Stimulated activated naive CD8-positive, alpha-beta T cell treated with anti-CD3 and anti-CD28 coated beads, Interleukin-15, Interleukin-2, amounts not matched to agents 100 U/mL and 50 U/mL, for 24 hours (primary cell): ENCODE data around the gene PREPL.
"Not testable (repeated sequence)": the region's sequence is repeated elsewhere in the genome, so short reads cannot be mapped to it uniquely, and the experiment has no call there.

Experiments
- ATAC-seq: fragments of 150-1000 bp; cut with Tn5 transposase; one replicate; pipeline ENCODE4 v1.10.0; 2021
- DNase-seq: peaks from one replicate; pipeline ENCODE4 v3.0.0; 2021

PREPL gene

GRCh38 chr2:44361330-44362206, at the start of gene PREPL, which contains the start of gene CAMKMT:
Gene PREPL, minus strand, starts transcription at chr2:44361494. Its CDS starts 15,152 bp downstream, at chr2:44346342.
Gene CAMKMT, plus strand, starts transcription at chr2:44361947.
- DNase-seq (peak; percentile 98), ATAC-seq (peak; percentile 88)

GRCh38 chr2:44398243-44398897, 37.1 kb upstream of the PREPL start:
- no peak for DNase-seq
- ATAC-seq = no peak

- DNase-seq (no peak), ATAC-seq (no peak)
Measured at GRCh38 chr2:44397447-44398175, 36.3 kb upstream of the PREPL start.

- peak; percentile 64 for DNase-seq
- no peak for ATAC-seq
Measured at GRCh38 chr2:44392338-44392943, 31.1 kb upstream of the PREPL start.

- DNase-seq (no peak), ATAC-seq (no peak)
Measured at GRCh38 chr2:44389895-44390294, 28.6 kb upstream of the PREPL start.

- no peak for ATAC-seq
- DNase-seq = no peak
Measured at GRCh38 chr2:44388877-44389276, 27.6 kb upstream of the PREPL start.

GRCh38 chr2:44385226-44385625, 23.9 kb upstream of the PREPL start:
- not testable (repeated sequence) for DNase-seq

GRCh38 chr2:44377486-44377885, 16.2 kb upstream of the PREPL start:
- DNase-seq (no peak), ATAC-seq (no peak)

More at GRCh38 chr2:44385226-44385625, 23.9 kb upstream of the PREPL start:
- ATAC-seq = not testable (repeated sequence)

GRCh38 chr2:44372246-44372645, 11.0 kb upstream of the PREPL start:
- ATAC-seq (no peak), DNase-seq (no peak)

GRCh38 chr2:44371445-44371844, 10.2 kb upstream of the PREPL start:
- ATAC-seq (no peak), DNase-seq (no peak)

- DNase-seq (no peak), ATAC-seq (no peak)
Measured at GRCh38 chr2:44369392-44369791, 8.1 kb upstream of the PREPL start.

GRCh38 chr2:44367591-44367990, 6.3 kb upstream of the PREPL start:
- DNase-seq (no peak), ATAC-seq (peak; percentile 69)

- ATAC-seq = no peak
- DNase-seq = no peak
Measured at GRCh38 chr2:44364604-44365003, 3.3 kb upstream of the PREPL start.

- peak; percentile 48 for DNase-seq
- ATAC-seq = peak; percentile 39
Measured at GRCh38 chr2:44362207-44363015, 1.1 kb upstream of the PREPL start.

- DNase-seq = peak; percentile 24
- ATAC-seq = peak; percentile 30
Measured at GRCh38 chr2:44360749-44361329, 455 bp downstream of the PREPL start.

- no peak for ATAC-seq
- DNase-seq = peak; percentile 73
Measured at GRCh38 chr2:44358503-44358902, 2.8 kb downstream of the PREPL start.

- DNase-seq (no peak), ATAC-seq (no peak)
Measured at GRCh38 chr2:44354761-44355160, 6.5 kb downstream of the PREPL start.

GRCh38 chr2:44352510-44352909, 8.8 kb downstream of the PREPL start:
- DNase-seq = no peak
- no peak for ATAC-seq

- DNase-seq (no peak), ATAC-seq (no peak)
Measured at GRCh38 chr2:44351676-44352075, 9.6 kb downstream of the PREPL start.

GRCh38 chr2:44351088-44351487, 10.2 kb downstream of the PREPL start:
- ATAC-seq = no peak
- DNase-seq = no peak

GRCh38 chr2:44349506-44349905, 11.8 kb downstream of the PREPL start:
- no peak for ATAC-seq
- no peak for DNase-seq
